Measurements from ENCODE around the gene CDCA7. TPM values are rescaled to one million over a fixed set of nuclear protein-coding genes. Genes with fewer than 3 reads are reported as not detected.
"Not testable (repeated sequence)": the region's sequence is repeated elsewhere in the genome, so short reads cannot be mapped to it uniquely, and the experiment has no call there.

The CDCA7 gene
- total RNA-seq, 1 donor from 2014 or later: 1.0 TPM

- ATAC-seq (no peak), DNase-seq (ENCODE audit: low spot score) (no peak)
- intact Hi-C loops (cut with DNase I): no loop called here
Observed at GRCh38 chr2:173355866-173356508, 1.3 kb downstream of the CDCA7 start.

- intact Hi-C loops (cut with DNase I): no loop called here
- DNase-seq (ENCODE audit: low spot score) (no peak), ATAC-seq (no peak)
Observed at GRCh38 chr2:173357346-173357745, 2.7 kb downstream of the CDCA7 start.

- ATAC-seq (no peak), DNase-seq (ENCODE audit: low spot score) (no peak)
- intact Hi-C loops (cut with DNase I): no loop called here
Observed at GRCh38 chr2:173358616-173359015, 3.9 kb downstream of the CDCA7 start.

GRCh38 chr2:173359231-173359630, 4.6 kb downstream of the CDCA7 start:
- ATAC-seq (no peak), DNase-seq (ENCODE audit: low spot score) (no peak)
- intact Hi-C loops (cut with DNase I): no loop called here

- ATAC-seq (no peak), DNase-seq (ENCODE audit: low spot score) (no peak)
- intact Hi-C loops (cut with DNase I): no loop called here
Observed at GRCh38 chr2:173370198-173370597, 15.5 kb downstream of the CDCA7 start.

- intact Hi-C loops (cut with DNase I): no loop called here
- ATAC-seq: no peak
- DNase-seq (ENCODE audit: low spot score): no peak
Observed at GRCh38 chr2:173371023-173371422, 16.4 kb downstream of the CDCA7 start.

GRCh38 chr2:173373290-173373689, 18.6 kb downstream of the CDCA7 start:
- intact Hi-C loops (cut with DNase I): no loop called here
- ATAC-seq (no peak), DNase-seq (ENCODE audit: low spot score) (no peak)

- intact Hi-C loops (cut with DNase I): no loop called here
- DNase-seq (ENCODE audit: low spot score) (no peak), ATAC-seq (no peak)
Observed at GRCh38 chr2:173374634-173375033, 20.0 kb downstream of the CDCA7 start.

GRCh38 chr2:173385534-173385933, 30.9 kb downstream of the CDCA7 start:
- ATAC-seq; DNase-seq (ENCODE audit: low spot score); intact Hi-C loops (cut with DNase I): not testable (repeated sequence)

- DNase-seq (ENCODE audit: low spot score) (no peak), ATAC-seq (no peak)
- intact Hi-C loops (cut with DNase I): no loop called here
Observed at GRCh38 chr2:173386021-173386737, 31.5 kb downstream of the CDCA7 start.

GRCh38 chr2:173386738-173387065, 32.0 kb downstream of the CDCA7 start:
- intact Hi-C loops (cut with DNase I): no loop called here
- ATAC-seq: no peak
- DNase-seq (ENCODE audit: low spot score): no peak

- intact Hi-C loops (cut with DNase I): no loop called here
- ATAC-seq (no peak), DNase-seq (ENCODE audit: low spot score) (no peak)
Observed at GRCh38 chr2:173387079-173387478, 32.4 kb downstream of the CDCA7 start.

GRCh38 chr2:173387660-173388059, 33.0 kb downstream of the CDCA7 start:
- no peak for ATAC-seq
- DNase-seq (ENCODE audit: low spot score): no peak
- intact Hi-C loops (cut with DNase I): no loop called here

- ATAC-seq: no peak
- intact Hi-C loops (cut with DNase I): no loop called here
- no peak for DNase-seq (ENCODE audit: low spot score)
Observed at GRCh38 chr2:173388795-173389194, 34.1 kb downstream of the CDCA7 start.

GRCh38 chr2:173390036-173390435, 35.4 kb downstream of the CDCA7 start:
- no peak for ATAC-seq
- intact Hi-C loops (cut with DNase I): no loop called here
- DNase-seq (ENCODE audit: low spot score): no peak

GRCh38 chr2:173392731-173393130, 38.1 kb downstream of the CDCA7 start:
- intact Hi-C loops (cut with DNase I): no loop called here
- no peak for DNase-seq (ENCODE audit: low spot score)
- ATAC-seq: no peak

GRCh38 chr2:173393186-173393585, 38.5 kb downstream of the CDCA7 start:
- ATAC-seq: no peak
- no peak for DNase-seq (ENCODE audit: low spot score)
- intact Hi-C loops (cut with DNase I): no loop called here

- intact Hi-C loops (cut with DNase I): no loop called here
- no peak for ATAC-seq
- no peak for DNase-seq (ENCODE audit: low spot score)
Observed at GRCh38 chr2:173393636-173394035, 39.0 kb downstream of the CDCA7 start.

- intact Hi-C loops (cut with DNase I): no loop called here
- ATAC-seq: no peak
Observed at GRCh38 chr2:173394091-173394974, 39.7 kb downstream of the CDCA7 start.

More at GRCh38 chr2:173394091-173394974, 39.7 kb downstream of the CDCA7 start:
- DNase-seq (ENCODE audit: low spot score): no peak

Measured in sciatic nerve (tissue), 2 donors.